ENCODE data around the gene CNN2. TPM values are rescaled to one million over a fixed set of nuclear protein-coding genes. Genes with fewer than 3 reads are reported as not detected.

Gene CNN2
- total RNA-seq, 4 donors from 2014 or later: 69.9 to 122 (median 79.4) TPM

DNA sequence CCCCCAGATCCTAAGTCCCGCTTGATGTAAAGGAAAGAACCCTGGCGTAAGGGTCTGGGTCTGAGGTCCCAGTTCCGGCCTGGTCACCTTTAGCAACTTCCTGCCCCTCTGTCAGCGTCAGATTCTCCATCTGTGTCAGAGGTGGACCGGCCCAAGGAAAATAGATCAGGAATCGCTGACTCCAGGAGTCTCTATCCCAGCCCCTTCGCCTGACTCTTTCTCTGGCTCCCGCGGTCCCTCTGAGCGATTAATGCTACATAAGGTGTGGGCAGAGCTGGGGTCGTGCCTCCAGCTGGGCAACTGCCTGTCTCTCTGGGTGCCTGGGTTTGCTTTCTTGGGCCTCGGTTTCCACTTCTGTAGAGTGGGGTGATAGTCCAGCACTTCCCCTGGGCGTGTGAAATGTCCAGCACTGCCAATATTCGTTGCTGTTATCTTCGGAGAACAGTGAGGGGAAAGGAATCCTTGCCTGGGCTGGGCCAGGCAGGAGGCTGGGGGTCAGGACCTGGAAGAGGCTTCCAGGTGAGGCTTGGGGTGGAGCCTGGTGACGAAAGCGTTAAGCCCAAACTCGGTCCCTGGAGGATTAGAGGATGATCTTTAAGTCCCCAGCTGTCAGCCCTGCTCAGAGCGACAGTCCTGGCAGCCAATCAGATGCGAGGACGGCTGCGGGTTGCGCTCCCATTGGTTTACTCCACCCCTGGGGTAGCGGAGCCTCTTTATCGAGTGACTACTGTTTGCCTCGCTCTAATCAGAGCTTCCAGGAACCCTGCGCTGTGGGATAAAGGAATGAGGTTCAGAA is 14.3 kb downstream of the CNN2 start:
- TF ChIP-seq, protein P1, sequence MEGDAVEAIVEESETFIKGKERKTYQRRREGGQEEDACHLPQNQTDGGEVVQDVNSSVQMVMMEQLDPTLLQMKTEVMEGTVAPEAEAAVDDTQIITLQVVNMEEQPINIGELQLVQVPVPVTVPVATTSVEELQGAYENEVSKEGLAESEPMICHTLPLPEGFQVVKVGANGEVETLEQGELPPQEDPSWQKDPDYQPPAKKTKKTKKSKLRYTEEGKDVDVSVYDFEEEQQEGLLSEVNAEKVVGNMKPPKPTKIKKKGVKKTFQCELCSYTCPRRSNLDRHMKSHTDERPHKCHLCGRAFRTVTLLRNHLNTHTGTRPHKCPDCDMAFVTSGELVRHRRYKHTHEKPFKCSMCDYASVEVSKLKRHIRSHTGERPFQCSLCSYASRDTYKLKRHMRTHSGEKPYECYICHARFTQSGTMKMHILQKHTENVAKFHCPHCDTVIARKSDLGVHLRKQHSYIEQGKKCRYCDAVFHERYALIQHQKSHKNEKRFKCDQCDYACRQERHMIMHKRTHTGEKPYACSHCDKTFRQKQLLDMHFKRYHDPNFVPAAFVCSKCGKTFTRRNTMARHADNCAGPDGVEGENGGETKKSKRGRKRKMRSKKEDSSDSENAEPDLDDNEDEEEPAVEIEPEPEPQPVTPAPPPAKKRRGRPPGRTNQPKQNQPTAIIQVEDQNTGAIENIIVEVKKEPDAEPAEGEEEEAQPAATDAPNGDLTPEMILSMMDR (IDR thresholded peaks at IDR 0.05): no peak
- TF ChIP-seq POLR2A (IDR thresholded peaks at IDR 0.05) (no peak), EP300 (IDR thresholded peaks at IDR 0.05) (no peak)
- WGBS, 2 donors: 3 to 6% methylated on average over 16 to 23 of the region's 27 CpGs
- DNase-seq (ENCODE audit: low spot score in 2 of 2): peak; percentile 57 to 80
- Histone ChIP-seq H3K4me1 (peaks cover 0 to 55% (median 25%) of the 10 kb centered on the region in 4 donors), H3K9me3 (no peaks in the 10 kb centered on the region), H3K36me3 (peaks cover 0 to 22% (median 0%) of the 10 kb centered on the region in 3 donors), H3K27ac (peak overlapping the region in 3 of 4 donors; percentile 39 to 70 (median 40)), H3K4me3 (peak overlapping the region; percentile 28 to 59 (median 55)), H3K27me3 (peaks cover 0 to 25% of the 10 kb centered on the region in 2 donors)

DNA sequence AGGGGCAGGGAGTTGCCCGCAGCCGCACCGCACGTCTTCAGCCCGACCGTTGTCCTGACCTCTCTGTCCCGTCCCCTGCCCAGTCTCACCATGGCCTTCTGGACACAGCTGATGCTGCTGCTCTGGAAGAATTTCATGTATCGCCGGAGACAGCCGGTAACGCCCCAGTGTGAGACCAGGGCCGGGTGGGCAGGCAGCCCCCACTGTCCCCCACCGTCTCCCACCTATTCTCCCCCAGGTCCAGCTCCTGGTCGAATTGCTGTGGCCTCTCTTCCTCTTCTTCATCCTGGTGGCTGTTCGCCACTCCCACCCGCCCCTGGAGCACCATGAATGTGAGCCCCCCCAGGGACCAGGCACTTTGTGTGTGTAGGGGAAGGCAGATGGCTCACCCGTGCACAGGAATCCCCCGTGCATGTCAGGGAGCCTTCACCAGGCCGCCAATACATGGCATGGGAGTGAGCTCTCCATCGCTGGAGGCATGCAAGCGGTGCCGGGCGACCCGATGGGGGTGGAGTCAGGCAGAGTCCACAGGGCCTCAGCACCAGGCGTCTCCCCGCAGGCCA is 14.9 kb downstream of the CNN2 start:
- no peak for DNase-seq (ENCODE audit: low spot score in 2 of 2)
- Histone ChIP-seq H3K4me1 (peaks cover 0 to 55% (median 25%) of the 10 kb centered on the region in 4 donors), H3K9me3 (no peaks in the 10 kb centered on the region), H3K4me3 (peak overlapping the region in 3 of 4 donors; percentile 15 to 59 (median 56)), H3K27me3 (peaks cover 0 to 25% of the 10 kb centered on the region in 2 donors), H3K27ac (peak overlapping the region in 2 of 4 donors; percentile 26 to 39), H3K36me3 (peaks cover 0 to 15% (median 0%) of the 10 kb centered on the region in 3 donors)
- whole genome bisulfite sequencing, 2 donors: 25 to 31% methylated on average over 19 to 25 of the region's 26 CpGs
- no peak for TF ChIP-seq EP300 (IDR thresholded peaks at IDR 0.05)
- no peak for TF ChIP-seq POLR2A (IDR thresholded peaks at IDR 0.05)
- TF ChIP-seq, protein P1 (IDR thresholded peaks at IDR 0.05): no peak

DNA sequence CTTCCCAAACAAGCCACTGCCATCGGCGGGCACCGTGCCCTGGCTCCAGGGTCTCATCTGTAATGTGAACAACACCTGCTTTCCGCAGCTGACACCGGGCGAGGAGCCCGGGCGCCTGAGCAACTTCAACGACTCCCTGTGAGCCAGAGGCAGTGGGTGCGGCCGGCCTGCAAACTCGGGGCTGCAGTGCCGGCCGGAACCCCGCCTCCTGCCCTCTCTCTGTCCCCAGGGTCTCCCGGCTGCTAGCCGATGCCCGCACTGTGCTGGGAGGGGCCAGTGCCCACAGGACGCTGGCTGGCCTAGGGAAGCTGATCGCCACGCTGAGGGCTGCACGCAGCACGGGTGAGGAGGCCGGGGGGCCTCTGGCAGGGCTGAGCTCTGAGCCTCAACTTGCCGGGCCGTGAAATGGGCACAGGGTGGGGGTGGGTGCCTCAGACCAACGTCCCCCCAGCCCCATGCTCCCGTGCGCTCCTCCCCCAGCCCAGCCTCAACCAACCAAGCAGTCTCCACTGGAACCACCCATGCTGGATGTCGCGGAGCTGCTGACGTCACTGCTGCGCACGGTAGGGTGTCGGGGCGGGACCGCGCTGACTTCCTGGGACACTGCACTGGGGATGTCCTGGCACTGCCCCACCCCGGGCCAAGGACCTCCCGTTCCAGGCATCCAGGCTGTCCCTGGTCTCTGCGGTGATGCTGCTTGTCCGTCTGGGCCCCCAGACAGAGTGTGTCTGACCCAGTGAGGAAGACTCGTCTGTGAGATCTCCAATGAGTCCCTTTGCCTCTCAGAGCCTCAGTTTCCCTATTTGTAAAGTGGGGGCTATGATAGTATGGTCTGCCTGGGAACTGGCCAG is 15.7 kb downstream of the CNN2 start:
- no peak overlapping the region for H3K4me3 ChIP-seq
- H3K36me3 ChIP-seq: peaks cover 0 to 8% (median 0%) of the 10 kb centered on the region in 3 donors
- WGBS, 2 donors: 45 to 70% methylated on average over 9 to 36 of the region's 43 CpGs
- H3K27me3 ChIP-seq: peaks cover 0 to 25% of the 10 kb centered on the region in 2 donors
- DNase-seq (ENCODE audit: low spot score in 2 of 2): no peak
- TF ChIP-seq, protein P1 (IDR thresholded peaks at IDR 0.05): no peak
- TF ChIP-seq POLR2A (IDR thresholded peaks at IDR 0.05) (no peak), EP300 (IDR thresholded peaks at IDR 0.05) (no peak)
- no peaks in the 10 kb centered on the region for H3K9me3 ChIP-seq
- H3K27ac ChIP-seq: peak overlapping the region in 2 of 4 donors; percentile 24 to 26
- peaks cover 0 to 55% (median 25%) of the 10 kb centered on the region in 4 donors for H3K4me1 ChIP-seq

DNA sequence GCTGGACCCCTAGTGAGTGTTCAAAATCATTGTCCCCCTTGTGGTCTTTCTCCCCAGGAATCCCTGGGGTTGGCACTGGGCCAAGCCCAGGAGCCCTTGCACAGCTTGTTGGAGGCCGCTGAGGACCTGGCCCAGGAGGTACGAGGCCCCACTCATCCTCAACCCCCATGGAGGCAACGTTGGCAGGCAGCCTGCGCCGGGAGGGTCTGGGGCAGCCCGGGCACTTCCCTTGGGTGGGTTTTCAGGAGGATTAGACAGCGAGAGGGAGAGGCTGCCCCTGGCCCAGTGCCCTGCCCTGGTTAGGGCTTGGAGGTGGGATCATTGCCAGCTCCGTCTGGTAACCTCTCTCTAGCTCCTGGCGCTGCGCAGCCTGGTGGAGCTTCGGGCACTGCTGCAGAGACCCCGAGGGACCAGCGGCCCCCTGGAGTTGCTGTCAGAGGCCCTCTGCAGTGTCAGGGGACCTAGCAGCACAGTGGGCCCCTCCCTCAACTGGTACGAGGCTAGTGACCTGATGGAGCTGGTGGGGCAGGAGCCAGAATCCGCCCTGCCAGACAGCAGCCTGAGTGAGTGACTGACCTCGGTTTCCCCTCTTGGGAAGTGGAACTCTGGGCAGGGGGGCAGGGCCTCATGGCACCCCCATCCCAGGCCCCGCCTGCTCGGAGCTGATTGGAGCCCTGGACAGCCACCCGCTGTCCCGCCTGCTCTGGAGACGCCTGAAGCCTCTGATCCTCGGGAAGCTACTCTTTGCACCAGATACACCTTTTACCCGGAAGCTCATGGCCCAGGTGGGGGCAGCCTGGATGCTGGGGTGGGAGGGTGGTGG is 16.5 kb downstream of the CNN2 start:
- H3K9me3 ChIP-seq: no peaks in the 10 kb centered on the region
- no peak overlapping the region for H3K4me3 ChIP-seq
- DNase-seq (ENCODE audit: low spot score in 2 of 2): no peak
- H3K27ac ChIP-seq: peak overlapping the region in 1 of 4 donors; percentile 24
- H3K27me3 ChIP-seq: peaks cover 0 to 25% of the 10 kb centered on the region in 2 donors
- no peaks in the 10 kb centered on the region for H3K36me3 ChIP-seq
- WGBS, 2 donors: 43 to 46% methylated on average over 23 of the region's 23 CpGs
- TF ChIP-seq, protein P1 (IDR thresholded peaks at IDR 0.05): no peak
- TF ChIP-seq EP300 (IDR thresholded peaks at IDR 0.05) (no peak), POLR2A (IDR thresholded peaks at IDR 0.05) (no peak)
- H3K4me1 ChIP-seq: peaks cover 0 to 52% (median 25%) of the 10 kb centered on the region in 4 donors
